ENCODE results near the gene SNAPC4.

The SNAPC4 gene

DNA sequence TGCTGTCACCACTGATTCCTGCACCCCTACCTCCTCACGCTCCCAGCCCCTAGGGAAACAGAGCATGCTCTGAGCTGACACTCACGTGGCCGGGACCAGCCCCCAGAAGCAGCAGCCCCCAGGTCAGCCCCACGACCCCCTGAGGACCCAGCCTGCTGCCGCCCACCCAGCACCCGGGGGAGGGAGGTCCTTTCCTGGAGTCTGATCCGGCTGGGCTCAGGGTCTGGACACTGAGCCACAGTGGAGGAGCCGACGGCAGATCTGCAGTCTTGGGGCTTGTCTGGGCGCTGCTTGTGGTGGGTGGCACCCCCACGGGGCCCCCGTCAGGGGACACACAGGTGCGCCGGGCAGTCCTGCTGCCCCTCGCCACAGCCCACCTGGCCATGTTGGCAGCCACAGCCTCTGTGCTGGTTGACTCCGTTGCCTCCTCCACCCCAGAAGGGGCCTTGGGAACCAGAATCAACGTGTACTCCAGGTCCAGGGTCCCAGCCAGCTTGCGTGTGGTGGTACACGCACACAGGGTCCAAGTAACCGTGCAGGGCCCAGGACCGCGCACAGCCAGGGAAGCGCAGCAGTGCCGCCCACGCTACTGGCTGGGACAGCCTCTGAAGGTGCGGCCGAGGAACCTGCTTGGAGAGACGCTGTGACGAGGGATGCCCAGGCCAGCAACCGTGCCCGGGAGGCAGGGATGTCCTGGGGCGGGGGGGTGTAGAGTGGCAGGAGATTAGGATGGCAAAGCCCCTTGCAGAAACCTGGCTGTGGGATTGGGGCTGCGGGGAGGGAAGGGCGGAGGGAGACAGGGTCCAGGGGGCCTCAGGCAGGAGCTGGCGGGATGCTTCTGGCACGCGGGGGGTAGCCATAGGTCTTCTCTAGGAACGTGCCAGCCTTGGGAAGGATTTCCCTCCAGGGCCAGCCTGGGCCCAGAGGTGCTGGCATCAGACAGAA, 39.9 kb downstream of the SNAPC4 start:
- no peaks in the 10 kb centered on the region for H3K27me3 Mint-ChIP-seq (ENCODE audit: low read depth)
- H3K36me3 Mint-ChIP-seq (ENCODE audit: low read depth) = no peaks in the 10 kb centered on the region
- H3K9me3 Mint-ChIP-seq = no peaks in the 10 kb centered on the region
- H3K4me3 Mint-ChIP-seq = no peak overlapping the region
- TF ChIP-seq, protein P1, sequence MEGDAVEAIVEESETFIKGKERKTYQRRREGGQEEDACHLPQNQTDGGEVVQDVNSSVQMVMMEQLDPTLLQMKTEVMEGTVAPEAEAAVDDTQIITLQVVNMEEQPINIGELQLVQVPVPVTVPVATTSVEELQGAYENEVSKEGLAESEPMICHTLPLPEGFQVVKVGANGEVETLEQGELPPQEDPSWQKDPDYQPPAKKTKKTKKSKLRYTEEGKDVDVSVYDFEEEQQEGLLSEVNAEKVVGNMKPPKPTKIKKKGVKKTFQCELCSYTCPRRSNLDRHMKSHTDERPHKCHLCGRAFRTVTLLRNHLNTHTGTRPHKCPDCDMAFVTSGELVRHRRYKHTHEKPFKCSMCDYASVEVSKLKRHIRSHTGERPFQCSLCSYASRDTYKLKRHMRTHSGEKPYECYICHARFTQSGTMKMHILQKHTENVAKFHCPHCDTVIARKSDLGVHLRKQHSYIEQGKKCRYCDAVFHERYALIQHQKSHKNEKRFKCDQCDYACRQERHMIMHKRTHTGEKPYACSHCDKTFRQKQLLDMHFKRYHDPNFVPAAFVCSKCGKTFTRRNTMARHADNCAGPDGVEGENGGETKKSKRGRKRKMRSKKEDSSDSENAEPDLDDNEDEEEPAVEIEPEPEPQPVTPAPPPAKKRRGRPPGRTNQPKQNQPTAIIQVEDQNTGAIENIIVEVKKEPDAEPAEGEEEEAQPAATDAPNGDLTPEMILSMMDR (IDR thresholded peaks at IDR 0.05; ENCODE audit: unreplicated experiment in 3 of 3) = no peak
- H3K27ac Mint-ChIP-seq = no peak overlapping the region
- H3K4me1 Mint-ChIP-seq = no peaks in the 10 kb centered on the region

DNA sequence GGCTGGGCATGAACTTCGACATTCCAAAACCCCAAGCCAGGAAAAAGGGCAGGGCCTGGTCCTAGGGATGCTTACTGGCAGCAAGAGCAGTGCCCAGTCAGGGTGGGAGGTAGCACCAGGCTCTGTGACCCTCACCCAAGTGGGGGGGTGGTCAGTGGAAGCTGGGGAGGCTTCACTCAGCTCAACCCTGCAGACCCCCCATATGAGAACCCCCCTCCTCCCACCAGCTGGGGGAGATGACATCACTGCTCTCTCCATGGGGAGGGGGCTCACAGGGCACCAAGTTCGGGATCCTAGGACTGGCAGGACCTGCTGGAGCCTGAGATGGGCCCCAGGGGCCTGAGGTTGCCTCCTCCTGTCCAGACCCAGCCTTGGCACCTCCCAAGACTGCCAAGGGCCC, 41.1 kb downstream of the SNAPC4 start:
- TF ChIP-seq, protein P1 (IDR thresholded peaks at IDR 0.05; ENCODE audit: unreplicated experiment in 3 of 3) = no peak
- Mint-ChIP-seq H3K4me1 (peaks cover 8% of the 10 kb centered on the region), H3K27me3 (ENCODE audit: low read depth) (no peaks in the 10 kb centered on the region), H3K9me3 (no peaks in the 10 kb centered on the region), H3K27ac (no peak overlapping the region), H3K4me3 (no peak overlapping the region), H3K36me3 (ENCODE audit: low read depth) (no peaks in the 10 kb centered on the region)

DNA sequence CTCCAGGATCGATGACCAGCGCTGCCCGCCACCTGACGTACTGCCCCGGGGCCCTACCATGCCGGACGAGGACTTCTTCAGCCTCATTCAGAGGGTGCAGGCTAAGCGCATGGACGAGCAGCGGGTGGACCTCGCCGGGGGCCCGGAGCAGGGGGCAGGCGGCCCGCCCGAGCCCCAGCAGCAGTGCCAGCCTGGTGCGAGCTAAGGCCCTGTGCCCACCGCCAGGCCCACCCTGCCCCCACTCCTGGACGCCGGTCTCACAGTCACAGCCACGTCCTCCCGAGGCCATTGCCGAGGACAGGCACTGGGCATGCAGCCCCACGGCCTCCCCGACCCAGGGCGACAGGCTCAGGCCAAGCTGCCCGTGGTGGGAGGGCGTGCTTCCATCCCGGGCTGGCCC, 42.0 kb downstream of the SNAPC4 start:
- H3K36me3 Mint-ChIP-seq (ENCODE audit: low read depth) = no peaks in the 10 kb centered on the region
- H3K9me3 Mint-ChIP-seq = no peaks in the 10 kb centered on the region
- no peak overlapping the region for H3K27ac Mint-ChIP-seq
- H3K4me3 Mint-ChIP-seq = no peak overlapping the region
- TF ChIP-seq, protein P1 (IDR thresholded peaks at IDR 0.05; ENCODE audit: unreplicated experiment in 3 of 3) = no peak
- no peaks in the 10 kb centered on the region for H3K27me3 Mint-ChIP-seq (ENCODE audit: low read depth)
- H3K4me1 Mint-ChIP-seq = peaks cover 8% of the 10 kb centered on the region

DNA sequence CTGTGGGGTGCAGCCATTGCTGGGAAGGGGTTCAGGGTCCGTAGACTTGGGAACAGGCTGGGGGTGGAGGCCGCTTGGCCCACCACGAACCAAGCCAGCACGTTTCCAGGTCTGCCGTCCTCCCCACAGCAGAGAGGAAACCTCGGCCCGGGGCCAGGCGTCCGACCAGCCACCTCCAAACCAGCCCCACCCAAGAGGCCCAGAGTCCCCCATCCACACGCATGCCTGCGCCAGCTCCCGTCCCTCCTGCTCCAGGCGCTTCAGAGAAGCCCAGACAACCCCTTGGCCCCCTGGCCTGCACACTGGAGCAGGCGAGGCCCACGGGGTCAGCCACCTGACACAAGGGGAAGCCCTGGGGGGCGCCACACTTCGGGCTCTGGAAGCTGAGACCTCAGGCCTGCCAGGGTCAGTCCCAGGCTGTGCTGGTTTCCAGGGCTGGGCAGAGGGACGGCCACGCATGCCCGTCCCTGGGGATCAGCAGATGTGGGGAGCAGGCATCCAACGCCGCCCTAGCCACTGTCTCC, 42.7 kb downstream of the SNAPC4 start:
- TF ChIP-seq, protein P1 (IDR thresholded peaks at IDR 0.05; ENCODE audit: unreplicated experiment in 3 of 3) = no peak
- peaks cover 8% of the 10 kb centered on the region for H3K4me1 Mint-ChIP-seq
- H3K4me3 Mint-ChIP-seq = no peak overlapping the region
- no peaks in the 10 kb centered on the region for H3K9me3 Mint-ChIP-seq
- H3K27ac Mint-ChIP-seq = no peak overlapping the region
- no peaks in the 10 kb centered on the region for H3K36me3 Mint-ChIP-seq (ENCODE audit: low read depth)
- no peaks in the 10 kb centered on the region for H3K27me3 Mint-ChIP-seq (ENCODE audit: low read depth)

DNA sequence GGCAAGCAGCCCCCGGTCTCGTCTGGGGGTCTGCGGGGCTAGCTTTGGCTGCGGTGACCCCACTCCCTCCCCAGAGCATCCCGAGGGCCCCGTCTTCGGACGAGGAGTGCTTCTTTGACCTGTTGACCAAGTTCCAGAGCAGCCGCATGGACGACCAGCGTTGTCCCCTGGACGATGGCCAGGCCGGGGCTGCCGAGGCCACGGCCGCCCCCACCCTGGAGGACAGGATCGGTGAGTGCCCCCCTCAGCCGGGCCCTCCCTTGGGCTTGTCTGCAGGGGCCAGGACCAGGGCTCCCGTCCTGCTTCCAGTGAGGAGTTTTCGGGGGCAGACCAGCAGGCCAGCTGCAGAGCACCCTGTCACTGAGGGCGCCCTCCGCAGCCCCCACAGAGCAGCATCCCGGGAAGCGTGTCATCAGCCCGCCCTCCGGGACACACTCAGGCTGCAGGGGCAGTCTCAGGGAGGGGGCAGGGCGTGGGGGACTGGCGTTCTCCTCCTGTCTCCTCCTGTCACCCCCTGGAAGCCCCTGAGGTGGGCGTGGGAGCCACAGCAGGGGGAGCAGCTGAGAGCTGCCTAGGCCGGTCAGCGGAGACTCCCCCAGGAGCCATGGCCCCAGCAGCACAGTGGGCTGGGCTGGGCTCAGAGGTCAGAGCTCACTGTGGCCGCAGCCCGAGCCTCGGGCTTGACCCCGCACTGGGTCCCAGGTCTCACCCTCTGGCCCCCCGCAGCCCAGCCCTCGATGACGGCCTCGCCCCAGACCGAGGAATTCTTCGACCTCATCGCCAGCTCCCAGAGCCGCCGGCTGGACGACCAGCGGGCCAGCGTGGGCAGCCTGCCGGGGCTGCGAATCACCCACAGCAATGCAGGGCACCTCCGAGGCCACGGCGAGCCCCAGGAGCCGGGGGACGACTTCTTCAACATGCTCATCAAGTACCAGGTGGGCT, 44.1 kb downstream of the SNAPC4 start:
- Mint-ChIP-seq H3K27ac (no peak overlapping the region), H3K4me3 (no peak overlapping the region), H3K9me3 (no peaks in the 10 kb centered on the region), H3K4me1 (peaks cover 8% of the 10 kb centered on the region), H3K36me3 (ENCODE audit: low read depth) (no peaks in the 10 kb centered on the region), H3K27me3 (ENCODE audit: low read depth) (no peaks in the 10 kb centered on the region)
- TF ChIP-seq, protein P1 (IDR thresholded peaks at IDR 0.05; ENCODE audit: unreplicated experiment in 3 of 3) = no peak

Measured in nephron (organoid).